OCI-LY1 (cell line): ENCODE measurements around the gene P4HA2.
A peak's percentile ranks its signal among the peaks of the same experiment; 100 is the strongest.

Experiments used
- H2AFZ ChIP-seq: fragments of 200-600 bp; sonication (generic), shearing (Covaris generic); 2 replicates; pipeline ENCODE4 v1.6.0; 2014; ENCODE audit warnings: antibody characterized with exemption, mild to moderate bottlenecking, low read length
- H3F3A ChIP-seq: fragments of 200-600 bp; sonication (generic), shearing (Covaris generic); 2 replicates; pipeline ENCODE4 v1.6.0; 2014; ENCODE audit warnings: mild to moderate bottlenecking, antibody characterized with exemption, low read length, moderate library complexity; ENCODE audit not compliant: insufficient read depth
- H3K27ac ChIP-seq: fragments of 200-600 bp; sonication (generic); 2 replicates; pipeline ENCODE4 v1.5.1; 2014; ENCODE audit warnings: low read length, mixed run types, mild to moderate bottlenecking, low read depth; ENCODE audit not compliant: poor library complexity, severe bottlenecking
- H3K27me3 ChIP-seq: fragments of 200-600 bp; sonication (generic); 2 replicates; pipeline ENCODE4 v1.6.0; 2014; ENCODE audit warnings: antibody characterized with exemption, mild to moderate bottlenecking, low read length, moderate library complexity; ENCODE audit not compliant: insufficient read depth
- H3K36me3 ChIP-seq: fragments of 200-600 bp; sonication (generic); 2 replicates; pipeline ENCODE4 v1.6.1; 2014; ENCODE audit warnings: mild to moderate bottlenecking, antibody characterized with exemption, low read length, moderate library complexity, mixed read lengths; ENCODE audit not compliant: insufficient read depth
- H3K4me1 ChIP-seq: fragments of 200-600 bp; sonication (generic); 2 replicates; pipeline ENCODE4 v1.5.1; 2014; ENCODE audit warnings: mild to moderate bottlenecking, low read length, moderate library complexity; ENCODE audit not compliant: insufficient read depth, severe bottlenecking
- H3K4me2 ChIP-seq: fragments of 200-600 bp; sonication (generic), shearing (Covaris generic); 2 replicates; pipeline ENCODE4 v1.6.1; 2014; ENCODE audit warnings: low read length
- H3K4me3 ChIP-seq: fragments of 200-600 bp; sonication (generic); 2 replicates; pipeline ENCODE4 v1.5.1; 2014; ENCODE audit warnings: low read length, low read depth, mild to moderate bottlenecking, mixed read lengths; ENCODE audit not compliant: poor library complexity, severe bottlenecking
- H3K79me2 ChIP-seq: fragments of 200-600 bp; shearing (Covaris generic); 2 replicates; pipeline ENCODE4 v1.6.1; 2016; ENCODE audit warnings: mixed run types, low read length, mixed read lengths; ENCODE audit not compliant: insufficient read depth
- H3K9ac ChIP-seq: fragments of 200-600 bp; sonication (generic), shearing (Covaris generic); 2 replicates; pipeline ENCODE4 v1.6.1; 2014; ENCODE audit warnings: mild to moderate bottlenecking, low read length, mixed read lengths
- H3K9me2 ChIP-seq: fragments of 200-600 bp; sonication (generic), shearing (Covaris generic); 2 replicates; pipeline ENCODE4 v1.6.1; 2014; ENCODE audit warnings: low read depth, mild to moderate bottlenecking, low read length, mixed read lengths
- H3K9me3 ChIP-seq: fragments of 200-600 bp; shearing (Covaris generic); 2 replicates; pipeline ENCODE4 v1.6.1; 2014; ENCODE audit warnings: low read length, mixed read lengths
- H4K20me1 ChIP-seq: fragments of 200-600 bp; sonication (generic), shearing (Covaris generic); 2 replicates; pipeline ENCODE4 v1.6.0; 2016; ENCODE audit warnings: mild to moderate bottlenecking, low read length; ENCODE audit not compliant: insufficient read depth
- CTCF ChIP-seq: fragments of 200-600 bp; sonication (generic), shearing (Covaris generic); IDR thresholded peaks from 2 replicates; pipeline ENCODE4 v1.5.1; 2017; ENCODE audit warnings: mild to moderate bottlenecking, antibody characterized with exemption, low read length, moderate library complexity, mixed read lengths
- EZH2 ChIP-seq: fragments of 200-600 bp; sonication (generic), shearing (Covaris generic); IDR thresholded peaks from 2 replicates; pipeline ENCODE4 v1.8.0; 2017; ENCODE audit warnings: borderline replicate concordance, mixed run types, mild to moderate bottlenecking, antibody characterized with exemption, low read length, moderate library complexity, mixed read lengths

The P4HA2 gene

GRCh38 chr5:132195727-132196126 is 31.9 kb downstream of the P4HA2 start:
- no peaks in the 10 kb centered on the region for H3K9me3 ChIP-seq
- no peaks in the 10 kb centered on the region for H3K36me3 ChIP-seq
- H3K27me3 ChIP-seq: no peaks in the 10 kb centered on the region; the same call in 1 of the 2 replicates
- H3K4me2 ChIP-seq: no peak overlapping the region
- no peaks in the 10 kb centered on the region for H3K79me2 ChIP-seq
- H3K4me3 ChIP-seq: no peak overlapping the region
- H2AFZ ChIP-seq: no peak overlapping the region
- TF ChIP-seq CTCF (no peak), EZH2 (no peak)
- no peaks in the 10 kb centered on the region for H3K4me1 ChIP-seq
- H3K9me2 ChIP-seq: no peaks in the 10 kb centered on the region
- no peak overlapping the region for H3K27ac ChIP-seq
- no peaks in the 10 kb centered on the region for H3F3A ChIP-seq
- no peaks in the 10 kb centered on the region for H4K20me1 ChIP-seq
- H3K9ac ChIP-seq: no peak overlapping the region

- no peak overlapping the region for H2AFZ ChIP-seq
- no peaks in the 10 kb centered on the region for H3K36me3 ChIP-seq
- H3K79me2 ChIP-seq: no peaks in the 10 kb centered on the region
Observed at GRCh38 chr5:132193165-132193694, 34.4 kb downstream of the P4HA2 start.

GRCh38 chr5:132190161-132190817 is 37.4 kb downstream of the P4HA2 start:
- TF ChIP-seq EZH2 (no peak), CTCF (peak; percentile 65)
- H4K20me1 ChIP-seq: no peaks in the 10 kb centered on the region
- H3K36me3 ChIP-seq: no peaks in the 10 kb centered on the region
- no peak overlapping the region for H3K27ac ChIP-seq
- no peak overlapping the region for H3K4me2 ChIP-seq
- H3K9me3 ChIP-seq: no peaks in the 10 kb centered on the region
- H3K9ac ChIP-seq: no peak overlapping the region
- H3K4me3 ChIP-seq: no peak overlapping the region
- no peaks in the 10 kb centered on the region for H3K9me2 ChIP-seq
- no peaks in the 10 kb centered on the region; the same call in 1 of the 2 replicates for H3K27me3 ChIP-seq
- no peak overlapping the region for H2AFZ ChIP-seq
- H3K79me2 ChIP-seq: no peaks in the 10 kb centered on the region
- H3K4me1 ChIP-seq: no peaks in the 10 kb centered on the region
- H3F3A ChIP-seq: 0 out of 2 replicates have a peak, but pooled peaks cover 2% of the 10 kb centered on the region

More at GRCh38 chr5:132193165-132193694, 34.4 kb downstream of the P4HA2 start:
- TF ChIP-seq CTCF (no peak), EZH2 (no peak)
- Histone ChIP-seq H3K4me3 (no peak overlapping the region), H3K9ac (no peak overlapping the region), H3F3A (0 out of 2 replicates have a peak, but pooled peaks cover 2% of the 10 kb centered on the region), H4K20me1 (no peaks in the 10 kb centered on the region), H3K9me3 (no peaks in the 10 kb centered on the region), H3K4me2 (no peak overlapping the region), H3K9me2 (no peaks in the 10 kb centered on the region), H3K27me3 (no peaks in the 10 kb centered on the region; the same call in 1 of the 2 replicates), H3K4me1 (no peaks in the 10 kb centered on the region), H3K27ac (no peak overlapping the region)
